Renal cortex interstitium (tissue), 15 donors: ENCODE data around the gene DEK. TPM values are rescaled to one million over a fixed set of nuclear protein-coding genes. Genes with fewer than 3 reads are reported as not detected.
"Not testable (repeated sequence)": the region's sequence is repeated elsewhere in the genome, so short reads cannot be mapped to it uniquely, and the experiment has no call there.

Source experiments
- DNase-seq, 11 donors: peaks; one replicate each; pipeline ENCODE4 v3.0.0-alpha.2; 2013; ENCODE audit warnings: low read depth in 9 of 11, low spot score in 4 of 11; ENCODE audit errors: extremely low read depth in 1 of 11
- long read RNA-seq, 16 experiments: transcript quantifications; one replicate each; lab custom pipeline, GENCODE V29; 2026
- polyA plus RNA-seq, 3 donors: library from polyadenylated mRNA; unstranded; fragments of 120-200 nt; gene quantifications; one replicate each; pipeline ENCODE4 v1.2.1, GENCODE V29; 2013; ENCODE audit not compliant: insufficient read length in 3 of 3

Gene DEK, protein sequence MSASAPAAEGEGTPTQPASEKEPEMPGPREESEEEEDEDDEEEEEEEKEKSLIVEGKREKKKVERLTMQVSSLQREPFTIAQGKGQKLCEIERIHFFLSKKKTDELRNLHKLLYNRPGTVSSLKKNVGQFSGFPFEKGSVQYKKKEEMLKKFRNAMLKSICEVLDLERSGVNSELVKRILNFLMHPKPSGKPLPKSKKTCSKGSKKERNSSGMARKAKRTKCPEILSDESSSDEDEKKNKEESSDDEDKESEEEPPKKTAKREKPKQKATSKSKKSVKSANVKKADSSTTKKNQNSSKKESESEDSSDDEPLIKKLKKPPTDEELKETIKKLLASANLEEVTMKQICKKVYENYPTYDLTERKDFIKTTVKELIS
- polyA plus RNA-seq = 100 to 1,000 TPM; 203 to 267 (median 223) TPM
- long read RNA-seq, donor 1, transcript DEK-202 (11 exons, 3,427 nt) = major isoform, 12 of 69 reads
- long read RNA-seq, donor 1, partial matches to known transcripts = 50 of 69 reads
- long read RNA-seq, donor 1, other reads (novel, unspliced or antisense) = 0 of 69 reads
- long read RNA-seq, donor 2, transcript DEK-202 (11 exons, 3,427 nt) = major isoform, 6 of 81 reads
- long read RNA-seq, donor 2, partial matches to known transcripts = 70 of 81 reads
- long read RNA-seq, donor 2, other reads (novel, unspliced or antisense) = 0 of 81 reads
- long read RNA-seq, donor 3, transcript DEK-202 (11 exons, 3,427 nt) = major isoform, 38 of 140 reads
- long read RNA-seq, donor 3, partial matches to known transcripts = 102 of 140 reads
- long read RNA-seq, donor 3, other reads (novel, unspliced or antisense) = 0 of 140 reads
- long read RNA-seq, donor 4, transcript DEK-202 (11 exons, 3,427 nt) = major isoform, 21 of 46 reads
- long read RNA-seq, donor 4, partial matches to known transcripts = 24 of 46 reads
- long read RNA-seq, donor 4, other reads (novel, unspliced or antisense) = 0 of 46 reads
- long read RNA-seq, donor 5 = 0 reads
- long read RNA-seq, donor 6, transcript DEK-207 (4 exons, 661 nt) = minor isoform, 8 of 94 reads
- long read RNA-seq, donor 6, transcript DEK-202 (11 exons, 3,427 nt) = major isoform, 14 of 94 reads
- long read RNA-seq, donor 6, partial matches to known transcripts = 68 of 94 reads
- long read RNA-seq, donor 6, other reads (novel, unspliced or antisense) = 0 of 94 reads
- long read RNA-seq, donor 7, transcript DEK-202 (11 exons, 3,427 nt) = major isoform, 20 of 93 reads
- long read RNA-seq, donor 7, partial matches to known transcripts = 70 of 93 reads
- long read RNA-seq, donor 7, other reads (novel, unspliced or antisense) = 0 of 93 reads
- long read RNA-seq, donor 8 = 0 reads
- long read RNA-seq, donor 9, transcript DEK-202 (11 exons, 3,427 nt) = major isoform, 18 of 76 reads
- long read RNA-seq, donor 9, partial matches to known transcripts = 57 of 76 reads
- long read RNA-seq, donor 9, other reads (novel, unspliced or antisense) = 0 of 76 reads
- long read RNA-seq, donor 10, transcript DEK-202 (11 exons, 3,427 nt) = major isoform, 19 of 72 reads
- long read RNA-seq, donor 10, partial matches to known transcripts = 47 of 72 reads
- long read RNA-seq, donor 10, other reads (novel, unspliced or antisense) = 0 of 72 reads
- long read RNA-seq, donor 11, transcript DEK-202 (11 exons, 3,427 nt) = major isoform, 16 of 45 reads
- long read RNA-seq, donor 11, partial matches to known transcripts = 26 of 45 reads
- long read RNA-seq, donor 11, other reads (novel, unspliced or antisense) = 0 of 45 reads
- long read RNA-seq, donor 12, transcript DEK-202 (11 exons, 3,427 nt) = major isoform, 9 of 15 reads
- long read RNA-seq, donor 12, partial matches to known transcripts = 5 of 15 reads
- long read RNA-seq, donor 12, other reads (novel, unspliced or antisense) = 0 of 15 reads
- long read RNA-seq, donor 13 = 0 reads
- long read RNA-seq, donor 14, transcript DEK-202 (11 exons, 3,427 nt) = major isoform, 27 of 85 reads
- long read RNA-seq, donor 14, partial matches to known transcripts = 55 of 85 reads
- long read RNA-seq, donor 14, other reads (novel, unspliced or antisense) = 0 of 85 reads
- long read RNA-seq, donor 15, transcript DEK-202 (11 exons, 3,427 nt) = major isoform, 7 of 19 reads
- long read RNA-seq, donor 15, partial matches to known transcripts = 11 of 19 reads
- long read RNA-seq, donor 15, other reads (novel, unspliced or antisense) = 0 of 19 reads
- long read RNA-seq, donor 16, transcript DEK-202 (11 exons, 3,427 nt) = major isoform, 74 of 213 reads
- long read RNA-seq, donor 16, partial matches to known transcripts = 133 of 213 reads
- long read RNA-seq, donor 16, other reads (novel, unspliced or antisense) = 0 of 213 reads

GRCh38 chr6:18264219-18264922, at the start of gene DEK:
DEK (minus strand) TSS chr6:18264530; CDS start chr6:18263987, 543 bp downstream.
- DNase-seq = peak; percentile 59 to 87 (median 80)

DNA sequence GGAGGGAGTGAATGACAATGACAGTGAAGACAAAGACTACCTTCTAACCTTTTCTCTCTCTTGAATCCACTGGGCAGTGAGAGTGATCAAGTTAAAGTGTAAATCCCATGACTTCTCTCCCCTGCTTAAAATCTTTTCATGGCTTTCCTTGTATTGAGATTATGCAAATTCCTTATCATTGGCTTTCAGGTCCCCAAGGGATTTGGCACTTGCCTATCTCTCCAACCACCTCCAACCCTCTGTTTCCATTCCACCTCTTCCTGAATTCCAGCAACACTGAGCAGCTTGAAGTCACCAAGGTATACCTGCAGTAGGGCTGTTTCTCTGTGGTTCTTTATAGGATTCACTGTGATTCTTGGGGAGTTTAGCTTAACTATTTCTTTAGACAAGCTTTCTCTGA, 48.0 kb upstream of the DEK start:
- no peak for DNase-seq

- not testable (repeated sequence) for DNase-seq
These were observed 45.7 kb upstream of the DEK start for GRCh38 chr6:18310010-18310409.

- no peak for DNase-seq
These were observed 44.7 kb upstream of the DEK start for GRCh38 chr6:18309046-18309445.

GRCh38 chr6:18308070-18308735, 43.9 kb upstream of the DEK start:
- no peak for DNase-seq

DNA sequence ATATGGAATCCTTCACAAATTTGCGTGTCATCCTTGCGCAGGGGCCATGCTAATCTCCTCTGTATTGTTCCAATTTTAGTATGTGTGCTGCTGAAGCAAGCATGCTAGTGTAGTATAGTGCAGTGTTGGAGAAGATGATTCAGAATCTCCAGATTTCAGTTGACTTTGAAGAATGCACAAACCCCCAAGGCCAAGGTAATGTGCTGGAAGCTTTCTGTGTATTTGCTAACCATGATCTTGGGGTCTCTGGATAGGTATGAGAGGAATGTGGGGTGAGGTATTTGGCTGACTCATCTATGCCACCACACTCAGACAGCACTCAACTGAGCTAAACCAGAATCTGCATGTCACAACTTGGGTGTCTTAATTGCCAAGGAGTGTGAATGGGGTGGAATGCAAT, 42.6 kb upstream of the DEK start:
- DNase-seq = no peak

- DNase-seq = no peak
These were observed 38.5 kb upstream of the DEK start for GRCh38 chr6:18302561-18303439.

DNA sequence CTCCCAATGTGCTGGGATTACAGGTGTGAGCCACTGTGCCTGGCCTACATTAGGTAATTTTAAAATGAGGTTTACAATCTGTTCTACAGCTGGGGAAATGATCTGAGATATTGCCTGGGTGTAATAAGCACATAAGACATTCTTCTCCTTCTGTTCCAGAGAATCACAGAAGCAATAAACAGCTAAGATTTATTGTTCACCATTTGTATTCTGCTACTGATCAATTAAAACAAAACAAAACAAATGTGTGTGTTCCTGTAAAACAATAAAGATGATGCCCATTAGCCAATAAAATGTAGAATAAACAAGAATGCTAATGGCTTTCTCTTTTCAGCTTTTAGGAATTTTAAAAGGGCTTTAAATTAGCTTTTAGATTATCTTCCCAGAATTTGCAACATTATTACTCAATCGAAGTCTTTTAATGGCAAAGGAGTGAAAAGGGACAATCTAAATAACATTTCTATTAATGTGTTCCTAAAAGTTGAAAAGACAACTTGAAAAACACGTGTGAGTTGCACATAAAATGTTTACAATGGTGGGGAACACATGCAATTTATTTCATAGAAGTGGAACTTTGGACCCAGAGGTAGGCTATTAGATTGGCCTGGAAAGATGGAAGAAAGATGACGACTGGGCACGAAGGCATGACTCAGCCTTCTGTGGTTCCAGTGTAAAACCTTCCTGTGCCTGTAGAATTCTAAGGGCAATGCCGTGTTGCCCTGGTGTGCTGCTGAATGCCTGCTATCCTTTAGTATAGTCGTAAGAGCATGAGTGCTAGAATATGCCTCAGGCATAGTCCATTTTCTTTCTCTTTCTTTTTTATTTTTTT, 29.0 kb upstream of the DEK start:
- no peak for DNase-seq

DNA sequence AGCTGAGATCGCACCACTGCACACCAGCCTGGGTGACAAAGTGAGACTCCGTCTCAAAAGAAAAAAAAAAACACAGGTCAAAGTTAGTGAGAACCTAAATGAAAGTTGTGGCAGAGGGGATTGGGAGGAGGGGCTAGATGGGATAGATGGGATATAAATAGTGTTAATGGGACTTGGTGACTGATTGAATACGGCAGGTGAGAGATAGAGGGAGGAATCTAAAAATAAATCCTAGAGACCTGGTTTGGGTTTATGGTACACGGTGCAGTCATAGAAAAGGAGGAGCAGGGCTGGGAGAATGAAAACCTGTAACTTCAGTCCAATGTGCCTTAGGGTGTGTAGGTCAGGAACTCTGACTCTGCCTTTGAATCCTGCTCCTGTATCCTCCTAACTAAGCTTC, 25.0 kb upstream of the DEK start:
- no peak for DNase-seq

- DNase-seq = no peak
These were observed 19.9 kb upstream of the DEK start for GRCh38 chr6:18284261-18284660.

GRCh38 chr6:18281564-18281963, 17.2 kb upstream of the DEK start:
- no peak for DNase-seq

DNA sequence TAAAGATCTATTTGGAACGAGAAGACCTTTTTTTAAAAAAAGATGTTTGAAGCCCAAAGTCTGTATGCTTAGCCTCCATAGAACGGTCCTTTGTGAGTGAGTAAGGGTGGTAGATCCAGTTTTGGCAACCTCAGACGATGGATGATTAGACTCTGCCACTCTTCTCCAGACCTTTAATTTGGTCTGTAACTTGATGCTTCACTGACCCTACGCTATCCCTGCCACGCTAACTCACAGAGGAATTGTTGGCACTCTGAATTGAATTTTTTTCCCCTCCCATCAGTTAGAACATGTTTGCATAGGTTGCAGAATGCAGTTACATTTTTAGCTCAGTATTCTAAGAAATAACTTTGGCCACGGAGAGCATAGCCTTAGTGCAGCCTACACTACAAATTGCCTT, 15.8 kb upstream of the DEK start:
- no peak for DNase-seq

GRCh38 chr6:18279422-18279821, 15.1 kb upstream of the DEK start:
- no peak for DNase-seq

GRCh38 chr6:18277237-18278006, 13.1 kb upstream of the DEK start:
- DNase-seq = no peak
